ENCODE measurements around the gene RNU2-1.
A peak's percentile ranks its signal among the peaks of the same experiment; 100 is the strongest.
"Not testable (repeated sequence)": the region's sequence is repeated elsewhere in the genome, so short reads cannot be mapped to it uniquely, and the experiment has no call there.

Gene RNU2-1

DNA sequence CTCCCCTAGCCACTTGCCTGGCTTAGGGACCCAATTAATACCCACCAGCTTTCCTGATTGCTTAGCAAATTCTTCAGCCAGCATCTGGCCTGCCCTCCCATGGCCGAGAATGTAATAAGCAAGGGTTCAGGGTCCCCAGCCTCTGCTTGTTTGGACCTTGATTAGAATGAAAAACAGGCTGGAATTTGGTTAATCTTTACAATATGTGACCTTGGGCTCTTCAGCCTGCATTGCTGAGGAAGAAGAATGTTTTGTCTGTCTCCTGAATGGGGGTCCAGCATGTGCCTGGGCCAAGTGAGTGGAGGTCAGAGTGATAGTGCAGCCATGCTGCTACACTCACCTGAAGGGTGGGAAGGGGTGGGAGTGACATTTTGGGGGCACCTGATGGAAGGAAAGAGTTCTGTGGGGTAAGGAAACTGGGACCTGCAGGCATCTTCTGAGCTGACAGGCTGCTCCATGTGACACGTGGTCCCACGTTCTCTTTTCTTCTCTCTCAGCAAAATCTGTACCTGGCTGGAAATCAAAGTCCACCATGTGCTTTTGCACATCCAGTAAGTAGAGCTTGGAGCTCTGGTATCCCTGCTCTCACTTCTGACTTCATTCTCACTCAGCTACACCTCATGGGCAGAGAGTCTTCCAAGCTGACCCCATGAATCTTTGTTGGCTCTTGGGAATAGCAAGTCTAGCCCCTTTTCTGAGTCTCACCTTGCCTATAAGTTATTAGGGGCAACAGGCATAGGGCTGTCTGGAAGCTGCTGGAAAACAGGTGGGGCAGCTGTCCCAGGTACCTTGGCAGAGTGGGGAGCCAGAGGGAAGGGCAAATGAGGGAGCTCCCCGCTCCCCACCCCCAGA is 16.8 kb downstream of the RNU2-1 start:
- DNase-seq (ENCODE audit: low read depth in 2 of 3, low spot score in 2 of 3), result no peak

DNA sequence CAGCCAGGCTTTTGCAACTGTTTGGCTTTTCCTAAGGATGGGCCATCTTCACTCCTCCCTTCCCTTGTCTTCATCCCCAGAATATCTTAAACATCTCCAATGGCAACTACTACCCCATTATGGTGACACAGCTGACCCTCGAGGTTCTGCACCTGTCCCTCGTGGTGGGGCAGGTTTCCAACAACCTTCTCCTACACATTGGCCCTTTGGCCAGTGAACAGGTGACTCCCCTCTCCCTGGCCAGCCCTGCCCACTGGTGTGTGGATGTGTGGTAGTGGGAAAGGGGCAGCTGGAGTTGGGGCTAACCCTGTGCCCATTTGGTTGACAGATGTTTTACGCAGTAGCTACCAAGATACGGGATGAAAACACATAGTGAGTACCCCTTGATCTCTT is 17.4 kb downstream of the RNU2-1 start:
- no peak for DNase-seq (ENCODE audit: low read depth in 2 of 3, low spot score in 2 of 3)

DNA sequence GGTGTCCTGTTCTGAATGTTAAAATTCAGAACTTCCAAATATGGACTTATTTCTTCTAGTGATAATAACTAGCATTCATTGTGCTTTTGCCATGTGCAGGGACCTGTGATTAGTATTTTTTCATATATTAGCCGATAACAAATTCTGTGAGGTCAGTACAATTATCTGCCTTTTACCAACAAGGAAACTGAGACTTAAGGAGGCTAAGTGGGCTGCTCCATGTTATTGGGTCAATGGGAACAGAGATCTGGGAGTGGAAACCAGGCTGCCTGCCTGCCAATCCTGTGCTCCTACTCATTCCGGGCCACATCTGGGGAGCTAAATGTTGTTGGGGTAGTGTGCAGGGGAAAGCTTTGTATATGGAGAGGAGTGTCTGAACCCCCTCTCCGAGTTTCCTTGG is 18.4 kb downstream of the RNU2-1 start:
- no peak for DNase-seq (ENCODE audit: low read depth in 2 of 3, low spot score in 2 of 3)

DNA sequence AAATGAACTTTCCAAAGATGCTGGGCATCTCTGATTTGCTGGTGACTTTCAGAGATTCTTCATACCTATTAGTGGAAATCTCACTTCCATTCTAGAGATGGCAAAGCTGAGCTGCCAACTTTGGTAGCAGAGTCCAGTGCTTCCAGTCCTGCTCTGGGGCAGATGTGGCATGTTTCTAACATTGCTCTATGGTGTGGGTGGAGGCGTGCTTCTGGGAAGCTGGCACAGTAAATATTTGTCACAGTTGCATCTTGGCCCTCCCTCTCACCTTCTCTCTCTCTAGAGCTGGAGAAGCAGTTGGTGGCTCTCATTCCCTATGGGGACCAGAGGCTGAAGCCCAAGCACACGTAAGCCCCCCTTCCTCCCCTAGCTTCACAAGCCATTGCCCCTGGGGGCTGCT is 20.2 kb downstream of the RNU2-1 start:
- no peak for DNase-seq (ENCODE audit: low read depth in 2 of 3, low spot score in 2 of 3)

DNA sequence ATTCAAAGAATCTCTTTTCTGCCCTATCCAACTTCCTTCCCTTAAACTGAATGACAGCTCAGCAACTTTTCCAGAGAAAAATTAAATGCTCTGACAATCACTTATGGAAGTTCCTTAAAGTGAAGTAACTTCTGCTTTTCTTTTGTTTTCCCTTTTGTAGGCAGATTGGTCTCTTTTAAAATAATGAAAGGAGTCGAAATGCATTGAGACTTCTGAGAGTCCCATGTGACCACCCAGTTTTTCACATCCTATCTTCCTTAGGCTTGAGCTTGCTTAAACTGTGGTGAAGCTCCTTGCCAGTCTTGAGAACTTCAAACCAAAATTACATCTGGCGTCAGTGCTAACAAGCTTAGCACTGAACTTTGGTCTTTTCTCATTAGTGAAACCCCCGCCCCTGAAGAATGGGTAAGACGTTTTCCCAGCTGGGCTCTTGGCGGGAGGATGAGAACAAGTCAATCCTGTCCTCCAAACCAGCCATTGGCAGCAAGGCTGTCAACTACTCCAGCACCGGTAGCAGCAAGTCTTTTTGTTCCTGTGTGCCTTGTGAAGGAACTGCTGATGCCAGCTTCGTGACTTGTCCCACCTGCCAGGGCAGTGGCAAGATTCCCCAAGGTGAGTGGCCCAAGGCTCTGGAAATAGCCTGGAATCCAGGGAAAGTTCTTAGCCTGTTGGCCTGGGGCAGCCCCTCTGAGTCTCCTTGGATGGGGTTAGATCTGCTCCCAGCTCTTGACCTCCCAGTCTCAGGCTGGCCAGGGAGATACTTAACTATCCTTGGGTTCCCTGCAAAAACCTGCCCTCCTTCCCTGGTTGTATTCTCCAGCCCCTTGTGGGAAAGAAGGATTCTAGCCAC is 20.9 kb downstream of the RNU2-1 start:
- DNase-seq (ENCODE audit: low read depth in 2 of 3, low spot score in 2 of 3), result no peak

DNA sequence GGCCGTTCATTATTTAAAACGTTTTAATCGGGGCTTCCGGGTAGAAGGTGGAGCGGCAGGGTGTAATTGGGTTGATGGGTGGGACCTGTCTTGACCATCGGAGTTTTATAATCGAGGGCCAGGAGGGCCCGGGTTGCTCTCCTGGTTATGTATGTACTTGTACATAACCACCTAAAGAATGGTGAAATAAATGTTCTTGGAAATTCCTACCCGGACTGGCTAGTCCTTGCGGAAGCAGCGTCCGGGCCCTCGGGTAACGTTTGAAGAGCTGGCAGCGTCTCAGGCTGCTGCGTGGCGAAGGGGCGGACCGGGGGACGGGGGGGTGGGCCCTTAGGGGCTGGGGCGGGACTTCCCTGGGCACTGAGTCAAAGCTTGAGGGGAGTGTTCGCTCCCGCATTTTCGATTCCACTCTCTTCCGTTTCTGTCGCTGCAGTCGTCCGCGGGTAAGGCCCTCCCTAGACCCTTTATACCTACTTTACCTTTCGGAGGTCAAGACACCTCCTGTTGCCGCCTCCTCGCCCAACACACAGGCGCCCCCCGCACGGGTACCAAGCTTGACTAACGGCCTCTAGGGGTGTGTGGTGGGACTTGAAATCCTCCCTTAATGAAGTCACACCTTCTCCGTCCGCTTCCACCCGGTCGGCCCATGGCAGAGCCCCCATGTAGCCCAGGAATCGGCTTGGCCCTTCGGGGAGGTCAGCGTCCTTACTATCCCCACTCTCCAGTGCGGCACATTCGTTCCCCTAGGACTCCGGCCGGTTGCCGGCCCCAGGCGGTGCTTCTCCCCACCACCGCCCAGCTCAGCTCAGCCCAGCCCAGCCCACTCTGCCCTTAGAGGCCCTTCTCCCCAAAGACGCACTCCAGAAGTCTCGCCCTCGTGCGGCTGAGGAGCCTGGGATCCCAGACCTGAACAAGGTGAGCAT is 22.0 kb downstream of the RNU2-1 start, which contains the start of gene TMEM106A:
Gene TMEM106A, plus strand, starts transcription at position 396 of the 923 bp plus-strand sequence. CDS start 1,167 bp downstream, outside the sequence.
- DNase-seq (ENCODE audit: low read depth in 2 of 3, low spot score in 2 of 3), result peak; percentile 49 to 56 (median 56)

DNA sequence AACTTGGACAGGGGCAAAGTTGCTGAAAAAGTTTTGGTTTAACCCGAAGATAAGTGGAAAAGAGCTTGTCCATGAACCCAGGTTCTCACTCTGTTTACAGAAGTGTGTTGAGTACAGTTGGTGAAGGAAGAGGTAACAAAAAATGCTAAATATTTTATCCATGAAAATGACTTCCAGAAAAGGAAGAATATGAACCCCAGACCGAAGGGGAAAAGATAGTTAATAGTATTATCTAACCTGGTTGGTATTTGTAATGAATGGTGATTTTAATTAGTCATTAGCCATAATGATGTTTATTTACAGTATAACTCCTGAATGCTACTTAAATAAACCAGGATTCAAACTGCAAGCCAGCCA is 22.7 kb downstream of the RNU2-1 start:
- no peak for DNase-seq (ENCODE audit: low read depth in 2 of 3, low spot score in 2 of 3)

DNA sequence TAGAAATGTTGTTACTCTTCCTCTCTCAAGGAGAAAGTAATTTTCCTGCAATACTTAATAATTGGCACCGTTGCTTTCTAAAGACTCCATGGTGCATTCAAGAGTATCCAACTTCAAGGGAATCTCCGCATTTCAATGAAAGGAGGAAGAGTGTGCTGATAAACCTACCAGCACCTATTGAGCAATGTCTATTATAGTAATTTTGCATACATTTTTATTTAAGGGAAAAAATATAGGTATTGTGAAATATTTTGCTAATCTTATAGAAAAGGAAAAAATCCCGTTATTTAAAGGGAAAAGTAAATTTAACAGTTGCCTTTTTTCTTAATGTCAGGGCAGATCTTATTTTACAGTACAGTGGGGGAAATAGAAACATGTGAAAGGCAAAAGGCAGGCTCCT is 23.2 kb downstream of the RNU2-1 start:
- DNase-seq (ENCODE audit: low read depth in 2 of 3, low spot score in 2 of 3), result no peak

DNA sequence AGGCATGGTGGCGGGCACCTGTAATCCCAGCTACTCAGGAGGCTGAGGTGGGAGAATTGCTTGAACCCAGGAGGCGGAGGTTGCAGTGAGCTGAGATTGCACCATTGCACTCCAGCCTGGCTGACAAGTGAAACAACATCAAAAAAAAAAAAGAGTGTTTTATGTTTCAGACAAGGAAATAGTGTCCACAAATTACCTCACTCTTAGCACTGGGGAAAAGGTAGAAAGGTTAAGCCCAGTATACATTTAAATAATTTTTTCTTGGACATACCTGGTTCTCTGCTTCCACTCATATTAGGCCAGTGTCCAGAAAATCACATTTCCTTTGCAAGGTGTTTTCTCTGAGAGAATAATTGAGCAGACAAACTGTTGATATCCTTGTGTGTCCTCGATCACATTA is 30.8 kb downstream of the RNU2-1 start:
- not testable (repeated sequence) for DNase-seq (ENCODE audit: low read depth in 2 of 3, low spot score in 2 of 3)

DNA sequence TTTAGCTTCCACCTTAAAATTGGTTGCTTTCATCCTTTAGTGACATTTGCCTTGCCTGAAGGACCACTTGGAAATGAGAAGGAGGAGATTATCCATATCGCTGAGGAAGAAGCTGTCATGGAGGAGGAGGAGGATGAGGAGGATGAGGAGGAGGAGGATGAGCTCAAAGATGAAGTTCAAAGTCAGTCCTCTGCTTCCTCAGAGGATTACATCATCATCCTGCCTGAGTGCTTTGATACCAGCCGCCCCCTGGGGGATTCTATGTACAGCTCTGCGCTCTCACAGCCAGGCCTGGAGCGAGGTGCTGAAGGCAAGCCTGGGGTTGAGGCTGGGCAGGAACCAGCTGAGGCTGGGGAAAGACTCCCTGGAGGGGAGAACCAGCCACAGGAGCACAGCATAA is 33.6 kb downstream of the RNU2-1 start:
- DNase-seq (ENCODE audit: low read depth in 2 of 3, low spot score in 2 of 3), result no peak

DNA sequence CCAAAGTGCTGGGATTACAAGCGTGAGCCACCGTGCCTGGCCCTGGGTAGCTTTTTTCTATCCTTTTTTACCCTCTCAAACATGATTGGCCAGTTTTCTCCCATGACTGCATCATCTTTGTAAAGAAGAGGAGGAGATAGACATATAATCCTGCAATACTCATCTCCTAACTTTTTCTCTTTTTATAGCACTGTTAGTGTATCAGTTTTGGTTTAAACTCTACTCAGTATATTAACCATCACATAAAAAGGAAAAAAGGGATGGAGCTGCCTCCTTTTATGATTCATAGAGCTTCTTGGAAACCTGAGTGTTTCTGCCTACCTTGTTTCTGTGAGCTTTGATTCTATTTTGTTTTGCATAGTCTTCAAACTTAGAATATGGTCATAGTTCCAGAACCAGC is 34.1 kb downstream of the RNU2-1 start:
- DNase-seq (ENCODE audit: low read depth in 2 of 3, low spot score in 2 of 3), result no peak

DNA sequence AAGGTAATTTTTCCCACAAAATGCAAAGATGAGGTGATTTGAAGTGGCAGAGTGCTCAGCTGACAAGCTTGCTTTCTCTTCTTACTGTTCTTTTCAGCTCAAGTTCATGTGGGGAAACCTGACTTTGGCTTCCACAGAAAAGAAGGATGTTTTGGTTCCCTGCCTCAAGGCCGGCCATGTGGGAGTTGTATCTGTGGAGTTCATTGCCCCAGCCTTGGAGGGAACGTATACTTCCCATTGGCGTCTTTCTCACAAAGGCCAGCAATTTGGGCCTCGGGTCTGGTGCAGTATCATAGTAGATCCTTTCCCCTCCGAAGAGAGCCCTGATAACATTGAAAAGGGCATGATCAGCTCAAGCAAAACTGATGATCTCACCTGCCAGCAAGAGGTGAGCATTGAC is 40.5 kb downstream of the RNU2-1 start:
- DNase-seq (ENCODE audit: low read depth in 2 of 3, low spot score in 2 of 3), result no peak

DNA sequence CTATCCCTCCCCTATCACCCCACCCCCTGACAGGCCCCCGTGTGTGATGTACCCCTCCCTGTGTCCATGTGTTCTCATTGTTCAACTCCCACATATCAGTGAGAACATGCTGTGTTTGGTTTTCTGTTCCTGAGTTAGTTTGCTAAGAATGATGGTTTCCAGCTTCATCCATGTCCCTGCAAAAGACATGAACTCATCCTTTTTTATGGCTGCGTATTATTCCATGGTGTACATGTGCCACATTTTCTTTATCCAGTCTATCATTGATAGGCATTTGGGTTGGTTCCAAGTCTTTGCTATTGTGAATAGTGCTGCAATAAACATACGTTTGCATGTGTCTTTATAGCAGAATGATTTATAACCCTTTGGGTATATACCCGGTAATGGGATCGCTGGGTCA is 47.1 kb downstream of the RNU2-1 start:
- DNase-seq (ENCODE audit: low read depth in 2 of 3, low spot score in 2 of 3), result not testable (repeated sequence)

DNA sequence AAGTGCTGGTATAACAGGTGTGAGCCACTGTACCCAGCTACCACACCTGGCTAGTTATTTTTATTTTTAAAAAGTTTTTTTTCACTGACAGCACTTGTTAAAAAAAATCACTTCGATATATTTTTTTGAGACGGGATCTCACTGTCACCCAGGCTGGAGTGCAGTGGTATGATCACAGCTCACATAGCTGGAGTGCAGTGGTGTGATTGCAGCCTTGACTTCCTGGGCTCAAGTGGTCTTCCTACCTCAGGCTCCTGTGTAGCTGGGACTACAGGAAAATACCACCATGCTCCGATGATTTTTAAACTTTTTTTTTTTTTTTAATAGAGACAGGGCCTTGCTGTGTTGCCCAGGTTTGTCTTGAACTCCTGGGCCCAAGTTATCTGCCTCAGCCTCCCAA is 49.9 kb downstream of the RNU2-1 start:
- DNase-seq (ENCODE audit: low read depth in 2 of 3, low spot score in 2 of 3), result no peak
